ENCODE measurements around the gene AP1S3.

AP1S3 gene

DNA sequence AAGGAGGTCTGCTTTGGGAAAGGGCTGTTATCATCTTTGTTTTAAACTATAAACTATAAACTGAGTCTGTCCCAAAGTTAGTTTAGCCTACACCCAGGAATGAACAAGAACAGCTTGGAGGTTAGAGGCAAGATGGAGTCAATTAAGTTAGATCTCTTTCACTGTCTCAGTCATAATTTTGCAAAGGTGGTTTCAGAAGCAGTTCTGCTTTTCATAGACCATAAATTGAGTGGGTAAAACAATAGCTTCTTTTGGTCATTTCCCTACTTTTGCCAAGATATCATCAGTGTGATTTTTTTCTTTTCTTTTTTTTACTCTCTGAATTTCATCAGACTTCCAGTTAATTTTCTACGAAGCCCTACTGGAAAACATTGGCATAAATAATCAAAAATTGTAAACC lies 117.0 kb downstream of the AP1S3 start:
- no peak for DNase-seq

DNA sequence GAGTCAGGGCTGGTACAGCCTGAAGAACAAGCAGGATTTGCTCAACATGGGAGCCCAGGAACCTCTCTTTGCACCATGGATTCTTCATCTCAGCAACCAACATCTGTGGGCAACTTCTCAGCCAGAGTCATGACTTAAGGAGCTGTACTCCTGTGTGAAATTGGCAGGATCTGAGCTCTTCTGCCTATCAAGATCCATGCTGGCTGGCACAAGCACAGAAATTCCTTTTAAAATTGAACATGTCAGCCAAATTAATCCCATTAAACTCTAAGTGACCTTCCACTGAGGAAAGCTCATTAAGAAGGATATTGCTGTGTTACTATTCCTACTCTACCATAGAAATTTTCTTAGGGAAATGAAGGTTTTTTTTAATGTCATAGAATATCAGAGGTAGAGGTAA lies 124.7 kb downstream of the AP1S3 start:
- DNase-seq = no peak

DNA sequence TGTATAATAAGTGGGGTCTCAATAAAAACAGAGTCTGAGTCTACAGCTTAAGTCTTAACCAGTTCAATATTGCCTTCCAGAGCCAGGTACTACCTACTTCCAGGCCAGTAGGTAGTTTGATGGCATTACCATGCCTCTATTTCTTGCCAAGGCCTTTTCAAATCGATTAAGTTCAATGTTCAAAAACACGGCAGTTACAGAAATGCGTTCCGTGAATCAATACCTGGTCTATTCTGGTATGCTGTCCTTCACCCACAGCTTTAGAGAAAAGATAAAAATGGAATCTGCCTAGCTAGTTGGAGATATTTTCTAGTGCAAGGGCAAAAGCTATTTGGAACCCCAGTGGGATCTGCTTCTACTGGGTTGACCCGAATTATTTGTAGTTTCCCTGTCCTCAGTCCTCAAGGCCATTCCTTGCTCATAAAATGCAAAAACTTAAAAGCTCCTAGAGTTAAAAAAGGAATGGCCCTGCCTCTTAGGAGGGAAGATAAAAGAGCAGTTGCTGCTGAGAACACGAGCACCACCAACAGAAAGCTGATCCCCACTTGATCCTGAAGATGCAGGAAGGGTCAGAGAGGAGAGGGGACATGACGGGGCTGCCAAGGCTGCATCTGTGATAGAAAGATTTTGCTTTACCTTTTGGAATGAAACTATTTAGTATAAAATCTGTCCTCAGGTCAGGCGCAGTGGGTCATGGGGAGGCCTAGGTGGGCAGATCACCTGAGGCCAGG lies 125.6 kb downstream of the AP1S3 start:
- no peak for DNase-seq
